Activated CD4-positive, alpha-beta T cell treated with anti-CD3 and anti-CD28 coated beads, Interleukin-2, amount 50 U/mL, for 16 hours (primary cell): ENCODE data around the gene GP1BA.
"Not testable (repeated sequence)": the region's sequence is repeated elsewhere in the genome, so short reads cannot be mapped to it uniquely, and the experiment has no call there.

ENCODE experiments used
- DNase-seq: peaks from one replicate; pipeline ENCODE4 v3.0.0-alpha.2; 2020

The GP1BA gene

GRCh38 chr17:4901648-4902344 is 30.3 kb upstream of the GP1BA start:
- no peak for DNase-seq

GRCh38 chr17:4902540-4902939 is 29.5 kb upstream of the GP1BA start:
- no peak for DNase-seq

GRCh38 chr17:4903051-4903818 is 28.8 kb upstream of the GP1BA start, which contains the start of gene CHRNE:
CHRNE (minus strand) TSS chr17:4903098; CDS start chr17:4903063, 35 bp downstream.
- peak; percentile 79 for DNase-seq

- DNase-seq: not testable (repeated sequence)
Observed at GRCh38 chr17:4906642-4907041, 25.4 kb upstream of the GP1BA start.

- no peak for DNase-seq
Observed at GRCh38 chr17:4908301-4908700, 23.8 kb upstream of the GP1BA start.

- peak; percentile 71 for DNase-seq
Observed at GRCh38 chr17:4908711-4909496, 23.2 kb upstream of the GP1BA start.

GRCh38 chr17:4913994-4914393 is 18.1 kb upstream of the GP1BA start:
- no peak for DNase-seq

GRCh38 chr17:4914551-4914950 is 17.5 kb upstream of the GP1BA start:
- DNase-seq: not testable (repeated sequence)

GRCh38 chr17:4919511-4920047 is 12.5 kb upstream of the GP1BA start:
- DNase-seq: no peak

GRCh38 chr17:4920351-4921048 is 11.6 kb upstream of the GP1BA start:
- DNase-seq: no peak

GRCh38 chr17:4921320-4921719 is 10.8 kb upstream of the GP1BA start:
- no peak for DNase-seq

GRCh38 chr17:4926577-4927335 is 5.3 kb upstream of the GP1BA start:
- not testable (repeated sequence) for DNase-seq

GRCh38 chr17:4928881-4929280 is 3.2 kb upstream of the GP1BA start:
- no peak for DNase-seq

GRCh38 chr17:4932756-4933155 is 679 bp downstream of the GP1BA start:
- DNase-seq: no peak

GRCh38 chr17:4933646-4934045 is 1.6 kb downstream of the GP1BA start:
- no peak for DNase-seq

- DNase-seq: peak; percentile 25
Observed at GRCh38 chr17:4934173-4934979, 2.3 kb downstream of the GP1BA start.

- DNase-seq: no peak
Observed at GRCh38 chr17:4935650-4936049, 3.6 kb downstream of the GP1BA start.

GRCh38 chr17:4936436-4936835 is 4.4 kb downstream of the GP1BA start:
- DNase-seq: no peak

- no peak for DNase-seq
Observed at GRCh38 chr17:4937553-4937952, 5.5 kb downstream of the GP1BA start.

- DNase-seq: no peak
Observed at GRCh38 chr17:4938069-4938491, 6.0 kb downstream of the GP1BA start.
